Activated CD4-positive, CD25-positive, alpha-beta regulatory T cell treated with anti-CD3 and anti-CD28 coated beads, Interleukin-2, amount 50 U/mL, for 16 hours (primary cell): ENCODE data around the gene CRYL1.
A peak's percentile ranks its signal among the peaks of the same experiment; 100 is the strongest.

Experiments used
- DNase-seq: peaks from one replicate; pipeline ENCODE4 v3.0.0-alpha.2; 2020; ENCODE audit warnings: low read depth, low spot score

The CRYL1 gene

DNA sequence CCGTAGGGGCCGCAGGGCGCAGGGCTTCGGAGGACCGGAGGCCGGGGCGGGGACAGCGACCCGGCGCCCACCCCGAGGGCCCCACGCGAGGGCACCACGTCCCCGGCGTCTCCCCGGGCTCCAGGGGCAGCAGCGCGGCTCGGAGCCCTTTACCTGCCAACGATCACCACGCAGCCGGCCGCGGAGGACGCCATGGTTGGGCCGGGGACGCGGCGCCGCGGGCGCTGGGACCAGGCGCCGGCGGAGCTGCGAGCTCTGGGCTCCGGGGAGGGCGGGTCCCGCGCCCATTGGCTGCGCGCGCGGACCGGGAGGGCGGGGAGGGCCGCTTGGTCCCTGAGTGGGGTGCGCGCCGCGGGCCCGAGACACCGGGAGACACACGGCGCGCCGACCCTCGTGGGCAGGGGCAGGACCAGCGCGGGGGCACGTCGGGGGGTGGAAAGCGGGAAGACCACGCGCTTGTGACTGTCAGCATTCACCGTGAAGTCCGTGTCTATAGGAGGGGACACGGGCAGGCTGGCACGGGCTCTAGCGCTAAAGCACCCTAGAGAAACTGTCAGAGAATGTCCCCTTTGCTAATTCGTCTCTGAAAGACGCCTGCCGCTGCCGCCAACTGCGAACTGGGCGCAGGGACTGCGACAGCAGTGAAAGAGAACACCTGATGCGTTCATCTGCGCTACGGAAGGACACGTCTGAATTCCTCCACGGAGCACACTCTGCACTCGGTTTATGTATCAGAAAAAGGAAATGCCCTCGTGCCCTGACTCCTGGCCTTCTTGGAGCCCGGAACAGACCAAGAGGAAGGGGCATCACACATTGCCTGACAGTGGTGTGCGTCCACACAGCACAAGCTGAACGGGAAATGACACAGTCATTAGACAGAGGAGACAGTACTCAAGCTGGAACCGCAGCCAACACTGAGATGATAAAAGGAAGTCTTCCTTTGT, at the start of gene CRYL1:
Gene CRYL1 (minus strand): TSS at position 257 of the 944 bp plus-strand sequence. CDS start 63 bp downstream, at position 194.
- DNase-seq, result peak; percentile 50

DNA sequence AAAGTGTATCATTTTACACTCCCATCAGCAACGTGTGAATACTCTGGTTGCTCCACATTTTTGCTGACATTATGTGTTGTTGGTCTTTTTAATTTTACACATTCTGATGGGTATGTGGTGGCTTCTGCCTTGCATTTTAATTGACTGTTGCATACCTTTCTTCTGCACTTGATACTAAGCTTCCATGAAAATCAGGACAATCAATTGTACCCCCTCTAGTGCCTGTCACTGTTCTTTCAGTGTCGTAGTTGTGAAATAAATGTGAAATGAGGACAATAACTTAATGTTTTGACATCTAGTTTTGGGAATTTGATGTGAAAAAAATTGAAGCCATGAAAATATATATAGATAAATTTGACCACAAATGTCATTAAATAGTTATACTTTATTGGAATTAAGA, 48.0 kb upstream of the CRYL1 start:
- DNase-seq, result no peak

GRCh38 chr13:20573186-20573585, 47.5 kb upstream of the CRYL1 start:
- DNase-seq, result no peak

DNA sequence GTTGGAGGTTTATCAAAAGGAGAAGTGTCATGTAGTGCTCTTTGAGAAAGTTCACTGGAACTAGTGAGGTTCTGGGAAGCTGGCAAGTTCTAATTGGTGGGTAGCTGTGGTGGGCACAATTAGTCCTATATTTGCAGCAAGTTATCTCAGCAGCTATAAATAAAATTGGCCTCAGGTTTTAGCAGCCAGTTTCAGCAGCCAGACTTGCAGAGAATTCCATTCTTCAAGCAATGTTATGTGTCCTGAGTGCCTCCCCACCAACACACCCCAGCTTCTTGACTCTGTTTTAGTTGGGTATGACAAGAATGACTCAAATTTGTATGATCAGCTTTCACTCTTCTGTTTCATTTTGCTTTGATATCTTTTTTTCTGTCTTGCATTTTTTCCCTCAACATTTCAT, 46.0 kb upstream of the CRYL1 start:
- DNase-seq, result no peak

GRCh38 chr13:20570517-20570916, 44.9 kb upstream of the CRYL1 start:
- DNase-seq, result no peak

- DNase-seq, result no peak
Observed at GRCh38 chr13:20567881-20568528, 42.3 kb upstream of the CRYL1 start.

GRCh38 chr13:20566898-20567874, 41.5 kb upstream of the CRYL1 start, which contains the start of gene IFT88:
Gene IFT88, plus strand, starts transcription at chr13:20567157. Its CDS starts 7,229 bp downstream, at chr13:20574386.
- peak; percentile 63 for DNase-seq

DNA sequence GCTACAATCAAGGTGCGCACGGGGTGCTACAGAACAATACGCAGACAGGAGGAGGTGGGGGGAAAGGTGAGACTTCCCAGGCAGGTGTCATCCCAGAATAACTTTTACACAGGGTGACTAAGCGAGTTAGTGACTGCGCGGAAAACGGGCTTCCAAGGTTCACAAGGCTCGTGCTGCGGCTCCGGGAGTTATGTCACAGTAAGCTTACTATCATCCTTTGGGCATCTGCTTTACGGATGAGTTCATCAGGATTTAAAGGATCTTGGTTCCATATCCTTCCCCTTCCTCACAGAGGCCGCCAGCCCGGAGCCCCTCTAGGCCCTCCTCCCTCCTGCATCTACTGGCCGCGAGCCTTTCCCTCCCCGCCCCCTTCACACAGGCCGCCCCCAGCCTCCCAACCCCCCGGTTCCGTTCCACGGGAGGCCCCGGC, 40.8 kb upstream of the CRYL1 start:
- no peak for DNase-seq

DNA sequence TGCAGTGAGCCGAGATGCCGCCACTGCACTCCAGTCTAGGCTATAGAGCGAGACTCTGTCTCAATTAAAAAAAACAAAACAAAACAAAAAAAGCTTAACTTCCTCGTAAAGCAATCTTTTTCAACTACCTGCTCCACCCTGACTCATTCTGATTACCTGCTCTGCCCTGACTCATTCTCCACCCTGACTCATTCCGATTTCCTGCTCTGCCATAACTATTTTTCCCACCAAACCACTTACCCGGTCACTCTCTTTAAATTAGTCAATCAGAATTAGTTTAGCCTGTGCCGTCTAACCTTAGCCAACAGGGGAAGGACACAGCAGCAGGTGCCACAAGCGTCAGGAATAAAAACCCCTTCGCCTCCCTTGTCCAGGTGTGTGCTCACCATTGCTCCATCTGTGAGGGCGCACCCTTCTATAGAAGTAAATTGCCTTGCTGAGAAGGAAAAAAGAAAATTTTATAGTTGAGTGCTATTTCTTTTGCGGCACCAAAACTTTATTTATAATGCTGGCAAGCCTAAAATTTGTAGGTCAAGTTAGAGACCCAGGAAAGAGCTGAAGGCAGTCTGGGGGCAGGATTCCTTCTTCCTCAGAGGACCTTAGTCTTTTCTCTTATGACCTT, 39.6 kb upstream of the CRYL1 start:
- DNase-seq, result no peak

GRCh38 chr13:20561741-20562140, 36.1 kb upstream of the CRYL1 start:
- DNase-seq, result no peak

DNA sequence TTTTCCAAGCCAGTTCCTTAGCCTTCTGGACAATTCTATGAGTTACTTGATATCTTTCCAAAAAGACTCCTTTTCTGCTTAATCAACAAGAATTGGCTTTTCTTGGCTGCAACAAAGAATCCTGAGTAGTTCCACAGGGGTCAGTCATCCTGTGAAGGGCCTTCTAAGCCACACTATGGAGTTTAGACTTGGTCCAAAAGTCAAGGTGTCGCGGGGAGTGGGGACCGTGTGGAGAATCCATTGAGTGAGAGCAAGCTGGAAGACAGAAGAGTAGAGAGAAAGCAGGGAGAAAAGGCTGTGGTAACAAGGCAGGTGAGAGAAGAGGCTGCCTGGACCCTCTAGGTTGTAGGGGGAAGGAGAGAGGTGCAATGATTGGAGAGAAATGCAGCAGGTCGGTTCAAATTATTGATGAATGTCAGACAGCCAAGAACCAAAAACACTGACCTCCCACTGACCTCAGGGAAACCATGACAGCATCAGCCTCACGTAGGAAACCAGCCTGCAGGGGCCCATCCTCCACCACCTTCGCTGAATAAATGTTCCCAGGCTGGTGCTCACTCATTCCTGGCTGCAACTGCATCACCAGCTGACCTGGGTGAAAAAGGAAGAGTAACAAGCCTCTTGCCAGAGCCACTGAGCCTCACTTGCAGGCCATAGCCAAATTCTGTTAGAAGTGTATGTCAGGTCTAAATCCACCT, 34.2 kb upstream of the CRYL1 start:
- DNase-seq, result no peak

DNA sequence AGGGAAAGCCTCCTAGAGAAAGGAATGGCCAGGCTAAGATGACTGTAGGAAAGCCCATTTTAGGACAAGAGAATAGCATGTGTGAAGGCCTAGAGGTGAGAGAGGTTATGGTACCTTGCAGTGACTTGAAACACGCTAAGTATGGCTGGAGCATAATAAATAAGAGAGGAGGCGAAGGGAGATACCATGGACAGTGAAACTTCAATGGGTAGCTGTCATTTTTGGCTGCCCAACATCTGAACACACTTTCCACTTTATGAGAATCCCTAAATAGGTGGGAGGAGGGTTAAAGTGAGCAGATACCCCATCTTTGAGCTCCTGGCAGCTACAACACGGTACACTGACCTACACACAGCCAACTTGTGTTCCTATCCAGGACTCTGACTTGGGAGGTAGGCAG, 33.3 kb upstream of the CRYL1 start:
- no peak for DNase-seq

DNA sequence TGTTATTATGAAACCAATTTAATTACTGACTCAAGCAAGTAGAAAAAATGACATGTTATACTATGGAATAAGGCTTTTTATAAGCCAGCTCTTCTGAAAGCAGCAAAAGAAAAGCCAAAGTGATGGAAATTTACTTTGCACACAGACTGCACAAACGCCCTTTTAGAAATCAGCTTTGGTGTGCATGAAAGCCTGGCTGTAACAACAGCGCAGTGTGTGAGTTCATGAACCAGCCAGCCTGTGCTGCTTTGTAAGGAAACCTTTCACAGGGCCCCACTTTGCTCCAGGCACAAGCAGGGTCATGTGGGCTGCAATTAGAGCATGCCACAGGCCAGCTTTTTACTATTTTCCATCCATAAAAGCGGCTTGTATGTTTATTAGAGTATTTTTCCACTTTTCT, 27.7 kb upstream of the CRYL1 start:
- no peak for DNase-seq

- no peak for DNase-seq
Observed at GRCh38 chr13:20550799-20551198, 25.1 kb upstream of the CRYL1 start.

- no peak for DNase-seq
Observed at GRCh38 chr13:20547479-20547908, 21.8 kb upstream of the CRYL1 start.

- DNase-seq, result no peak
Observed at GRCh38 chr13:20546556-20546955, 20.9 kb upstream of the CRYL1 start.

GRCh38 chr13:20544201-20544923, 18.7 kb upstream of the CRYL1 start:
- DNase-seq, result no peak

DNA sequence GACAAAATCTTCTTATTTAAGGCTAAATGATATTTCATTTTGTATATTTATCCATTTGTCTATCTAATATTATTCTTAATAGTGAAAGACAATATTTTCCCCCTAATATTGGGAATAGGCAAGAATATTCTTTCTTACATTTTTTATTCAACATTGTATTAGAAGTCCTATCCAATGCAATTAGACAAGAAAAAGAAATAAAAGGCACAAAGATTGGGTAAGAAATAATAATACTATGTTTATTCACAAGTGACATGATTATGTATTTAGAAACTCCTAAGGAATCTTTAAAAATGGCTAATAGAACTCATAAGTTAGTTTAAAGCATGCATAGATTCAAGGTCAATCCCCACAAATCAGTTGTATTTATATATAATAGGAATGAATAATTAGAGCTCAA, 11.3 kb upstream of the CRYL1 start:
- DNase-seq, result no peak

GRCh38 chr13:20534038-20534608, 8.5 kb upstream of the CRYL1 start:
- no peak for DNase-seq
